ENCODE measurements around the gene OCRL.

DNA sequence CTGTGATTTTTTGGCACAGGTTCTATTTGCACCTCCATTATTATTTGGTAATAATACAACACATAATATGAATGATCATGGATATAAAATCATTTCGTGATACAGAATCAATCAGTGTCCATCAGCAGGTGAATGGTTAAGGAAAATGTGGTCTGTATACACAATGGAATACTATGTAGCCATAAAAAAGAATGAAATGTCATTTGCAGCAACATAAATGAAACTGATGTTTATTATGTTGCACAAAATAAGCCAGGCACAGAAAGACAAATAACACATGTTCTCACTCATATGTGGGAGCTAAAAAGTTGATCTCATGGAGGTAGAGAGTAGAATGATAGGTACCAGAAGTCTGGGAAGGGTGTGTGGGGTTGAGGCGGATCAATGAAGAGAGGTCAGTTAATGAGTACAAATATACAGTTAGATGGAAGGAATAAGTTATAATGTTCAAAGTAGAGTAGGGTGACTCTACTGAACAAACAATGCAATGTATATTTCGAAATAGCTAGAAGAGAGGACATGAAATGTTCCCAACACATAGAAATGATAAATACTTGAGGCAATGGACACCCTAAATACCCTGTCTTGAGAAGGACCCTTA, 15.7 kb upstream of the OCRL start:
- no peak for TF ChIP-seq POLR2A (IDR thresholded peaks at IDR 0.05)
- TF ChIP-seq, protein P1, sequence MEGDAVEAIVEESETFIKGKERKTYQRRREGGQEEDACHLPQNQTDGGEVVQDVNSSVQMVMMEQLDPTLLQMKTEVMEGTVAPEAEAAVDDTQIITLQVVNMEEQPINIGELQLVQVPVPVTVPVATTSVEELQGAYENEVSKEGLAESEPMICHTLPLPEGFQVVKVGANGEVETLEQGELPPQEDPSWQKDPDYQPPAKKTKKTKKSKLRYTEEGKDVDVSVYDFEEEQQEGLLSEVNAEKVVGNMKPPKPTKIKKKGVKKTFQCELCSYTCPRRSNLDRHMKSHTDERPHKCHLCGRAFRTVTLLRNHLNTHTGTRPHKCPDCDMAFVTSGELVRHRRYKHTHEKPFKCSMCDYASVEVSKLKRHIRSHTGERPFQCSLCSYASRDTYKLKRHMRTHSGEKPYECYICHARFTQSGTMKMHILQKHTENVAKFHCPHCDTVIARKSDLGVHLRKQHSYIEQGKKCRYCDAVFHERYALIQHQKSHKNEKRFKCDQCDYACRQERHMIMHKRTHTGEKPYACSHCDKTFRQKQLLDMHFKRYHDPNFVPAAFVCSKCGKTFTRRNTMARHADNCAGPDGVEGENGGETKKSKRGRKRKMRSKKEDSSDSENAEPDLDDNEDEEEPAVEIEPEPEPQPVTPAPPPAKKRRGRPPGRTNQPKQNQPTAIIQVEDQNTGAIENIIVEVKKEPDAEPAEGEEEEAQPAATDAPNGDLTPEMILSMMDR (IDR thresholded peaks at IDR 0.05): no peak

Measured in lower leg skin (tissue), 3 donors.